CD14-positive monocyte (primary cell): ENCODE measurements around the gene C2orf81. TPM values are rescaled to one million over a fixed set of nuclear protein-coding genes. Genes with fewer than 3 reads are reported as not detected.

ENCODE experiments used
- DNase-seq, 3 donors: peaks; one replicate each; pipeline ENCODE4 v3.0.0-alpha.2; 2011 to 2022
- H2AFZ ChIP-seq: 2 replicates; pipeline ENCODE4 v1.6.0; 2012; ENCODE audit warnings: mild to moderate bottlenecking, low read depth, low read length, inconsistent platforms; ENCODE audit not compliant: insufficient read depth, poor library complexity, severe bottlenecking
- H3K27ac ChIP-seq, 2 donors: 1 replicate in 1 of 2; 2 replicates in 1 of 2; pipeline ENCODE4 v1.5.1; 2012 to 2013; ENCODE audit warnings: low read length in 2 of 2, control low read depth in 1 of 2, inconsistent platforms in 1 of 2, low read depth in 1 of 2, mild to moderate bottlenecking in 1 of 2
- H3K27me3 ChIP-seq, 2 donors: one replicate each; pipeline versions ENCODE4 v1.6.0 to v1.6.1; 2011 to 2013; ENCODE audit warnings: low read length in 2 of 2; ENCODE audit not compliant: control insufficient read depth in 2 of 2, insufficient read depth in 2 of 2
- H3K36me3 ChIP-seq, 2 donors: replicated peaks in 1 of 2; 1 replicate in 1 of 2; 2 replicates in 1 of 2; pipeline versions ENCODE4 v1.5.1 to v1.6.1; 2012 to 2013; ENCODE audit warnings: low read length in 2 of 2, control low read depth in 1 of 2, inconsistent platforms in 1 of 2, mild to moderate bottlenecking in 1 of 2; ENCODE audit not compliant: insufficient read depth in 2 of 2, control insufficient read depth in 1 of 2
- H3K4me1 ChIP-seq, 2 donors: 1 replicate in 1 of 2; 2 replicates in 1 of 2; pipeline versions ENCODE4 v1.5.1 to v1.6.1; 2012 to 2013; ENCODE audit warnings: low read length in 2 of 2, control low read depth in 1 of 2, inconsistent platforms in 1 of 2, mild to moderate bottlenecking in 1 of 2, moderate library complexity in 1 of 2; ENCODE audit not compliant: insufficient read depth in 2 of 2, control insufficient read depth in 1 of 2
- H3K4me2 ChIP-seq: replicated peaks from 2 replicates; pipeline ENCODE3; 2012; ENCODE audit warnings: low read length, moderate library complexity, mild to moderate bottlenecking; ENCODE audit not compliant: poor library complexity, severe bottlenecking; ENCODE audit errors: extremely low read depth
- H3K4me3 ChIP-seq, 3 experiments: fragments of 200-600 bp in 1 of 3; sonication (generic) in 1 of 3; replicated peaks in 1 of 3; 1 replicate in 2 of 3; 2 replicates in 1 of 3; pipeline ENCODE4 v1.5.1; 2011 to 2013; ENCODE audit warnings: low read length in 3 of 3, mild to moderate bottlenecking in 3 of 3, control low read depth in 2 of 3, low read depth in 2 of 3, inconsistent platforms in 1 of 3, moderate library complexity in 1 of 3
- H3K79me2 ChIP-seq: 2 replicates; pipeline ENCODE4 v1.6.0; 2012; ENCODE audit warnings: mild to moderate bottlenecking, control low read depth, inconsistent platforms, low read length, moderate library complexity; ENCODE audit not compliant: insufficient read depth
- H3K9ac ChIP-seq: 2 replicates; pipeline ENCODE4 v1.6.0; 2017; ENCODE audit warnings: low read length, mild to moderate bottlenecking; ENCODE audit not compliant: insufficient read depth, poor library complexity, severe bottlenecking
- H3K9me3 ChIP-seq, 2 donors: replicated peaks in 1 of 2; 1 replicate in 1 of 2; 2 replicates in 1 of 2; pipeline versions ENCODE4 v1.5.1 to v1.6.1; 2012 to 2013; ENCODE audit warnings: low read length in 2 of 2, control low read depth in 1 of 2; ENCODE audit not compliant: control insufficient read depth in 1 of 2, insufficient read depth in 1 of 2
- H4K20me1 ChIP-seq: 2 replicates; pipeline ENCODE4 v1.6.0; 2012; ENCODE audit warnings: mild to moderate bottlenecking, low read length, control low read depth, moderate library complexity; ENCODE audit not compliant: insufficient read depth
- H3K27ac Mint-ChIP-seq, 7 donors: one replicate each; pipeline ENCODE4 v1.8.0; 2020; ENCODE audit warnings: mild to moderate bottlenecking in 7 of 7, mixed read lengths in 7 of 7, moderate library complexity in 6 of 7, inconsistent platforms in 2 of 7
- H3K27me3 Mint-ChIP-seq, 3 donors: one replicate each; pipeline ENCODE4 v1.8.0; 2021 to 2022; ENCODE audit warnings: low read depth in 3 of 3, mild to moderate bottlenecking in 3 of 3, mixed read lengths in 3 of 3, moderate library complexity in 3 of 3, inconsistent platforms in 1 of 3
- H3K36me3 Mint-ChIP-seq, 2 donors: one replicate each; pipeline ENCODE4 v1.8.0; 2020; ENCODE audit warnings: mixed read lengths in 2 of 2, inconsistent platforms in 1 of 2, mild to moderate bottlenecking in 1 of 2
- H3K4me1 Mint-ChIP-seq: one replicate; pipeline ENCODE4 v1.8.0; 2020; ENCODE audit warnings: mild to moderate bottlenecking, mixed read lengths
- H3K4me3 Mint-ChIP-seq, 2 donors: one replicate each; pipeline ENCODE4 v1.8.0; 2020; ENCODE audit warnings: mild to moderate bottlenecking in 2 of 2, mixed read lengths in 2 of 2, moderate library complexity in 1 of 2
- H3K9me3 Mint-ChIP-seq, 7 donors: one replicate each; pipeline ENCODE4 v1.8.0; 2020 to 2022; ENCODE audit warnings: mixed read lengths in 7 of 7, mild to moderate bottlenecking in 6 of 7, moderate library complexity in 6 of 7, inconsistent platforms in 2 of 7
- WGBS: methylation state at CpG from one replicate; pipeline ENCODE4 v1.1.5; 2013; ENCODE audit warnings: missing lambda C conversion rate; ENCODE audit not compliant: insufficient coverage; 5-methylcytosine and 5-hydroxymethylcytosine counted together
- intact Hi-C, 2 donors: fragments of 100-400 bp; cut with micrococcal nuclease; formaldehyde crosslinking; loops; one replicate each; pipeline versions ENCODE4 v1.15.0 to v1.15.1; 2023
- polyA plus RNA-seq, 3 donors: library from polyadenylated mRNA; depleted of rRNA in 1 of 3; unstranded in 2 of 3; stranded (reverse) in 1 of 3; fragments of 300-500 nt in 2 of 3; fragments of >200 nt in 1 of 3; fragmentation: Illumina TruSeq in 2 of 3; gene quantifications; 1 replicate in 2 of 3; 2 replicates in 1 of 3; pipeline ENCODE4 v1.2.3, GENCODE V29; 2012 to 2021
- TF ChIP-seq, protein P1 (sequence below): fragments of 200-600 bp; IDR thresholded peaks from one replicate; pipeline ENCODE4 v1.8.0; 2022; ENCODE audit warnings: antibody characterized with exemption, mild to moderate bottlenecking

The C2orf81 gene
- polyA plus RNA-seq, 3 donors = 0.49 to 1.7 (median 1.2) TPM

DNA sequence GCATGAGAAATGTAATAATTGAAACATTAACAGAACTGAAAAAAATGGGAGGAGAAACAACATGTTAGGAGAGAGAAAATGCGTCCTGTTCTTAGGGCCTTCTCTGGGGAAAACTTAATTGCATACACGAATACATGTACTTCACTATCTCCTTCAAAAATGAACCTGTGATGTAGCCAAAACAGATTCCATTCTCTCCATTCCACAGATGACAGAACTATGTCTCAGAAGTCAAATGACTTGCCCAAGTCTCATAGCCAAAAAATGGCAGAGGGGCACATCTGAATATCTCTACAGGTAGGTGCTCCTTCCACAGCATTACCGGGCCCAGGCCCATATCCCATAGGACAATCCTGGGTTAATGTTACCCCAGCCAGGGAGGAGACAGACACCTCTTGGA is 37.4 kb downstream of the C2orf81 start:
- H3K4me2 ChIP-seq = no peak overlapping the region
- no peaks in the 10 kb centered on the region for H3K27me3 ChIP-seq
- Mint-ChIP-seq H3K27ac (no peak overlapping the region), H3K9me3 (no peaks in the 10 kb centered on the region), H3K4me1 (peaks cover 12% of the 10 kb centered on the region), H3K27me3 (no peaks in the 10 kb centered on the region), H3K4me3 (no peak overlapping the region), H3K36me3 (peaks cover 11 to 23% of the 10 kb centered on the region in 2 donors)
- TF ChIP-seq, protein P1, sequence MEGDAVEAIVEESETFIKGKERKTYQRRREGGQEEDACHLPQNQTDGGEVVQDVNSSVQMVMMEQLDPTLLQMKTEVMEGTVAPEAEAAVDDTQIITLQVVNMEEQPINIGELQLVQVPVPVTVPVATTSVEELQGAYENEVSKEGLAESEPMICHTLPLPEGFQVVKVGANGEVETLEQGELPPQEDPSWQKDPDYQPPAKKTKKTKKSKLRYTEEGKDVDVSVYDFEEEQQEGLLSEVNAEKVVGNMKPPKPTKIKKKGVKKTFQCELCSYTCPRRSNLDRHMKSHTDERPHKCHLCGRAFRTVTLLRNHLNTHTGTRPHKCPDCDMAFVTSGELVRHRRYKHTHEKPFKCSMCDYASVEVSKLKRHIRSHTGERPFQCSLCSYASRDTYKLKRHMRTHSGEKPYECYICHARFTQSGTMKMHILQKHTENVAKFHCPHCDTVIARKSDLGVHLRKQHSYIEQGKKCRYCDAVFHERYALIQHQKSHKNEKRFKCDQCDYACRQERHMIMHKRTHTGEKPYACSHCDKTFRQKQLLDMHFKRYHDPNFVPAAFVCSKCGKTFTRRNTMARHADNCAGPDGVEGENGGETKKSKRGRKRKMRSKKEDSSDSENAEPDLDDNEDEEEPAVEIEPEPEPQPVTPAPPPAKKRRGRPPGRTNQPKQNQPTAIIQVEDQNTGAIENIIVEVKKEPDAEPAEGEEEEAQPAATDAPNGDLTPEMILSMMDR = no peak
- H2AFZ ChIP-seq = no peak overlapping the region
- H3K4me1 ChIP-seq = peaks cover 0 to 3% of the 10 kb centered on the region in 2 donors
- peaks cover 72% of the 10 kb centered on the region for H3K79me2 ChIP-seq
- H4K20me1 ChIP-seq = peaks cover 85% of the 10 kb centered on the region
- no peaks in the 10 kb centered on the region for H3K9me3 ChIP-seq
- H3K36me3 ChIP-seq = peaks cover 4 to 30% of the 10 kb centered on the region in 2 donors
- H3K9ac ChIP-seq = no peak overlapping the region
- no peak overlapping the region for H3K27ac ChIP-seq
- WGBS = 100% methylated on average over 2 of the region's 3 CpGs
- intact Hi-C loops = no loop called here
- no peak overlapping the region for H3K4me3 ChIP-seq
- DNase-seq = no peak

DNA sequence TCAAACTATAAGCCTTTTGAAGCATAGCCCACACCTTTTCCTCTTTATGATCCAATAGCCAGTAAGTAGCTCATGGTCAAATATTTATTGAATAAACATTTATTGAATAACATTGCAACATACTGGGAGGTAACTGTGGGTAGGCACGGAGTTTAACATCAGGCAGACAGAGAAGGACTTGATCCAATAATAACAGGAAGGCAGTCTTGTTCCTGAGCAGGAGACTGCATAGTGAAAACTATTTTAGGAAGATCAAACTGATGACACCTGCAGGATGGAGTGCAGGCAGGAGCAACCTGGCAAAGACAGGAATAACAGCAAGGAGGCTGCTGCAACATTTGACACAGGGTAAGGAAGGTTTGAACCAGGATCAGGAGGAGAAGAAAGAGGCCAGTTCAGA is 38.2 kb downstream of the C2orf81 start:
- Histone ChIP-seq H3K9ac (no peak overlapping the region), H4K20me1 (peaks cover 87% of the 10 kb centered on the region), H2AFZ (no peak overlapping the region), H3K4me2 (no peak overlapping the region), H3K9me3 (no peaks in the 10 kb centered on the region), H3K36me3 (peaks cover 4 to 34% of the 10 kb centered on the region in 2 donors), H3K4me3 (no peak overlapping the region), H3K79me2 (peaks cover 66% of the 10 kb centered on the region), H3K27me3 (no peaks in the 10 kb centered on the region), H3K27ac (no peak overlapping the region), H3K4me1 (peaks cover 0 to 3% of the 10 kb centered on the region in 2 donors)
- Mint-ChIP-seq H3K9me3 (no peaks in the 10 kb centered on the region), H3K27me3 (no peaks in the 10 kb centered on the region), H3K4me3 (no peak overlapping the region), H3K36me3 (peaks cover 11 to 27% of the 10 kb centered on the region in 2 donors), H3K27ac (peak overlapping the region in 3 of 7 donors; percentile 6 to 37 (median 11)), H3K4me1 (peaks cover 16% of the 10 kb centered on the region)
- no peak for DNase-seq
- TF ChIP-seq, protein P1 = no peak
- no CpG with 5 or more reads among the region's 1 CpG for WGBS
- intact Hi-C loops = no loop called here
